H1 (cell line): ENCODE measurements around the gene ABCG8. TPM values are rescaled to one million over a fixed set of nuclear protein-coding genes. Genes with fewer than 3 reads are reported as not detected.

Experiments
- BCL11A ChIP-seq, 2 experiments: IDR thresholded peaks; one replicate each; pipeline ENCODE4 v1.6.1; 2011; ENCODE audit warnings: low read depth in 2 of 2, low read length in 2 of 2, mild to moderate bottlenecking in 2 of 2
- polyA plus RNA-seq, 7 experiments: library from polyadenylated mRNA; depleted of rRNA in 3 of 7; stranded (reverse) in 5 of 7; unstranded in 2 of 7; fragments of >200 nt in 5 of 7; fragments of 200-250 nt in 2 of 7; gene quantifications; 1 replicate in 5 of 7; 2 replicates in 1 of 7; 4 replicates in 1 of 7; pipeline versions ENCODE4 v1.2.1 to v1.2.3, GENCODE V29; 2011 to 2013; ENCODE audit warnings: missing spikeins in 2 of 7, mixed read lengths in 2 of 7
- total RNA-seq: library from RNA; stranded (reverse); fragmentation: NEBNext Ultra II Directional; extraction: Animal tissue kit (Norgen Biotek cat#: 25700); gene quantifications from 2 replicates; pipeline ENCODE4 v1.2.1, GENCODE V29; 2021
- TF ChIP-seq, protein P1 (sequence below): IDR thresholded peaks from 2 replicates; pipeline ENCODE4 v1.6.1; 2011; ENCODE audit warnings: low read depth, mild to moderate bottlenecking, low read length; ENCODE audit not compliant: insufficient read depth

ABCG8 gene
- total and polyA plus RNA-seq, 2 of the 8 experiments (the other 6 are each of a cell fraction or from before 2014, with no cell fraction given) = not detected

DNA sequence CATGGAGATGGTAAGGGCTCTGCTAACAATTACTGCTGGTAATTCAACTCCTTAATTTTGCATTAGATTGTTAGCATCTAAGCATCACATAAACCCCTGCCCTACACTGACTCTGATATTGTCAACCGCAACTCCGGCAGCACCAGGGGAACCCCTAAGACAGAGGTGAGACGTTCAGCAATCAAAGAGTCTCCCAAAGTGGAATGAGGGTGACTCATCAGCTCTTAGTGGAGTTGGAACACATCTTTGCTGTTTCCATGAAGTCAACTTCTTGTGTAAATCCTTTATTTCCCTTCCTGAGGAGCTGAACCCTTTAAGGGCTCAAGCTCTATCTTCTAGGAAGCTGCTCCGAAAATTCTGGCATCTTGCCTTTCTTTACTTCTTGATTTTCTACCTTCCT lies 52.1 kb downstream of the ABCG8 start (continued):
- TF ChIP-seq, protein P1, sequence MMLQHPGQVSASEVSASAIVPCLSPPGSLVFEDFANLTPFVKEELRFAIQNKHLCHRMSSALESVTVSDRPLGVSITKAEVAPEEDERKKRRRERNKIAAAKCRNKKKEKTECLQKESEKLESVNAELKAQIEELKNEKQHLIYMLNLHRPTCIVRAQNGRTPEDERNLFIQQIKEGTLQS = no peak
- TF ChIP-seq BCL11A (IDR thresholded peaks at IDR 0.05; ENCODE audit: low read depth in 2 of 2, low read length in 2 of 2) = no peak
